Activated naive CD8-positive, alpha-beta T cell treated with anti-CD3 and anti-CD28 coated beads, Interleukin-2, amount 10 ng/mL, durations not matched to agents 7 days and 5 days (primary cell): ENCODE data around the gene KDM4C. TPM values are rescaled to one million over a fixed set of nuclear protein-coding genes. Genes with fewer than 3 reads are reported as not detected.

Source experiments
- ATAC-seq: fragments of 150-1000 bp; cut with Tn5 transposase; one replicate; pipeline ENCODE4 v1.10.0; 2021; ENCODE audit warnings: low read depth, moderate library complexity
- POLR2A ChIA-PET: fragments of 350-600 bp; sonication (Branson Sonifier 250); formaldehyde crosslinking; loops from one replicate; lab custom pipeline; 2021; ENCODE audit warnings: antibody characterized with exemption; lab: Charles Lee
- DNase-seq: peaks from one replicate; pipeline ENCODE4 v3.0.0; 2021
- H3K27ac Mint-ChIP-seq: one replicate; pipeline ENCODE4 v1.8.0; 2022; ENCODE audit warnings: mild to moderate bottlenecking, mixed read lengths
- H3K27me3 Mint-ChIP-seq: one replicate; pipeline ENCODE4 v1.8.0; 2022; ENCODE audit warnings: mild to moderate bottlenecking, moderate library complexity, mixed read lengths
- H3K36me3 Mint-ChIP-seq: one replicate; pipeline ENCODE4 v1.8.0; 2021; ENCODE audit warnings: mild to moderate bottlenecking, mixed read lengths
- H3K4me1 Mint-ChIP-seq: one replicate; pipeline ENCODE4 v1.8.0; 2021; ENCODE audit warnings: mixed read lengths
- H3K4me3 Mint-ChIP-seq: one replicate; pipeline ENCODE4 v1.8.0; 2022; ENCODE audit warnings: mild to moderate bottlenecking, moderate library complexity, mixed read lengths
- H3K9me3 Mint-ChIP-seq: one replicate; pipeline ENCODE4 v1.8.0; 2021; ENCODE audit warnings: mixed read lengths
- total RNA-seq, 2 experiments: library from RNA; stranded (reverse); gene quantifications; one replicate each; pipeline ENCODE4 v1.2.3, GENCODE V29; 2021

Gene KDM4C
- total RNA-seq, 2 experiments from 2014 or later = 75.2 to 77.1 TPM

- POLR2A ChIA-PET = no interaction called here
Observed at GRCh38 chr9:6909181-6909580, 151.4 kb downstream of the KDM4C start.

GRCh38 chr9:6910032-6910431 is 152.3 kb downstream of the KDM4C start:
- H3K4me1 Mint-ChIP-seq = peaks cover 9% of the 10 kb centered on the region
- no peak overlapping the region for H3K4me3 Mint-ChIP-seq
- no peaks in the 10 kb centered on the region for H3K9me3 Mint-ChIP-seq
- ATAC-seq (no peak), DNase-seq (no peak)
- POLR2A ChIA-PET = no interaction called here
- peaks cover 5% of the 10 kb centered on the region for H3K36me3 Mint-ChIP-seq
- no peaks in the 10 kb centered on the region for H3K27me3 Mint-ChIP-seq
- H3K27ac Mint-ChIP-seq = no peak overlapping the region

More at GRCh38 chr9:6909181-6909580, 151.4 kb downstream of the KDM4C start:
- Mint-ChIP-seq H3K4me3 (no peak overlapping the region), H3K9me3 (no peaks in the 10 kb centered on the region), H3K36me3 (peaks cover 7% of the 10 kb centered on the region), H3K4me1 (peaks cover 9% of the 10 kb centered on the region), H3K27me3 (no peaks in the 10 kb centered on the region), H3K27ac (no peak overlapping the region)
- DNase-seq = no peak
- no peak for ATAC-seq

- no peak for DNase-seq
- ATAC-seq = no peak
- no peak overlapping the region for H3K27ac Mint-ChIP-seq
- no peaks in the 10 kb centered on the region for H3K27me3 Mint-ChIP-seq
- H3K4me1 Mint-ChIP-seq = peaks cover 9% of the 10 kb centered on the region
- peaks cover 5% of the 10 kb centered on the region for H3K36me3 Mint-ChIP-seq
- POLR2A ChIA-PET = no interaction called here
- no peaks in the 10 kb centered on the region for H3K9me3 Mint-ChIP-seq
- no peak overlapping the region for H3K4me3 Mint-ChIP-seq
Observed at GRCh38 chr9:6910497-6910896, 152.7 kb downstream of the KDM4C start.

GRCh38 chr9:6911901-6912638 is 154.3 kb downstream of the KDM4C start:
- ATAC-seq = no peak
- H3K9me3 Mint-ChIP-seq = no peaks in the 10 kb centered on the region
- POLR2A ChIA-PET = no interaction called here
- DNase-seq = no peak
- H3K4me1 Mint-ChIP-seq = peaks cover 15% of the 10 kb centered on the region
- no peak overlapping the region for H3K27ac Mint-ChIP-seq
- no peaks in the 10 kb centered on the region for H3K27me3 Mint-ChIP-seq
- no peak overlapping the region for H3K4me3 Mint-ChIP-seq
- peaks cover 10% of the 10 kb centered on the region for H3K36me3 Mint-ChIP-seq

GRCh38 chr9:6915635-6916034 is 157.9 kb downstream of the KDM4C start:
- Mint-ChIP-seq H3K4me3 (no peak overlapping the region), H3K36me3 (peaks cover 30% of the 10 kb centered on the region), H3K27me3 (no peaks in the 10 kb centered on the region), H3K9me3 (peaks cover 7% of the 10 kb centered on the region), H3K27ac (no peak overlapping the region), H3K4me1 (peaks cover 23% of the 10 kb centered on the region)
- ATAC-seq (no peak), DNase-seq (no peak)
- POLR2A ChIA-PET = no interaction called here

GRCh38 chr9:6917162-6917561 is 159.4 kb downstream of the KDM4C start:
- peaks cover 7% of the 10 kb centered on the region for H3K9me3 Mint-ChIP-seq
- H3K4me1 Mint-ChIP-seq = peaks cover 23% of the 10 kb centered on the region
- POLR2A ChIA-PET = no interaction called here
- no peaks in the 10 kb centered on the region for H3K27me3 Mint-ChIP-seq
- DNase-seq = no peak
- H3K4me3 Mint-ChIP-seq = no peak overlapping the region
- H3K36me3 Mint-ChIP-seq = peaks cover 41% of the 10 kb centered on the region
- ATAC-seq = no peak
- H3K27ac Mint-ChIP-seq = no peak overlapping the region

GRCh38 chr9:6920041-6920440 is 162.3 kb downstream of the KDM4C start:
- Mint-ChIP-seq H3K27ac (no peak overlapping the region), H3K27me3 (no peaks in the 10 kb centered on the region)

GRCh38 chr9:6921315-6921714 is 163.5 kb downstream of the KDM4C start:
- Mint-ChIP-seq H3K9me3 (peaks cover 7% of the 10 kb centered on the region), H3K4me3 (no peak overlapping the region), H3K4me1 (peaks cover 23% of the 10 kb centered on the region), H3K36me3 (peaks cover 44% of the 10 kb centered on the region), H3K27ac (no peak overlapping the region), H3K27me3 (no peaks in the 10 kb centered on the region)
- ATAC-seq = no peak
- POLR2A ChIA-PET = no interaction called here
- DNase-seq = no peak

More at GRCh38 chr9:6920041-6920440, 162.3 kb downstream of the KDM4C start:
- Mint-ChIP-seq H3K9me3 (peaks cover 7% of the 10 kb centered on the region), H3K4me3 (no peak overlapping the region), H3K4me1 (peaks cover 26% of the 10 kb centered on the region), H3K36me3 (peaks cover 48% of the 10 kb centered on the region)
- no peak for ATAC-seq
- POLR2A ChIA-PET = no interaction called here
- DNase-seq = no peak

GRCh38 chr9:6922124-6922676 is 164.4 kb downstream of the KDM4C start:
- Mint-ChIP-seq H3K9me3 (peaks cover 7% of the 10 kb centered on the region), H3K4me1 (peaks cover 19% of the 10 kb centered on the region), H3K4me3 (no peak overlapping the region), H3K27me3 (no peaks in the 10 kb centered on the region), H3K27ac (no peak overlapping the region), H3K36me3 (peaks cover 39% of the 10 kb centered on the region)
- POLR2A ChIA-PET = no interaction called here
- DNase-seq (no peak), ATAC-seq (no peak)

GRCh38 chr9:6922680-6923079 is 164.9 kb downstream of the KDM4C start:
- Mint-ChIP-seq H3K4me1 (peaks cover 16% of the 10 kb centered on the region), H3K36me3 (peaks cover 34% of the 10 kb centered on the region)
- DNase-seq = no peak

GRCh38 chr9:6923086-6923485 is 165.3 kb downstream of the KDM4C start:
- DNase-seq (no peak), ATAC-seq (no peak)
- Mint-ChIP-seq H3K27ac (no peak overlapping the region), H3K9me3 (peaks cover 2% of the 10 kb centered on the region), H3K27me3 (no peaks in the 10 kb centered on the region), H3K4me3 (no peak overlapping the region), H3K36me3 (peaks cover 34% of the 10 kb centered on the region), H3K4me1 (peaks cover 16% of the 10 kb centered on the region)
- POLR2A ChIA-PET = no interaction called here

More at GRCh38 chr9:6922680-6923079, 164.9 kb downstream of the KDM4C start:
- ATAC-seq = no peak
- Mint-ChIP-seq H3K27ac (no peak overlapping the region), H3K9me3 (peaks cover 4% of the 10 kb centered on the region), H3K4me3 (no peak overlapping the region), H3K27me3 (no peaks in the 10 kb centered on the region)
- POLR2A ChIA-PET = no interaction called here

GRCh38 chr9:6924149-6924548 is 166.4 kb downstream of the KDM4C start:
- Mint-ChIP-seq H3K9me3 (no peaks in the 10 kb centered on the region), H3K4me3 (no peak overlapping the region), H3K27ac (no peak overlapping the region), H3K27me3 (no peaks in the 10 kb centered on the region), H3K36me3 (peaks cover 36% of the 10 kb centered on the region), H3K4me1 (peaks cover 18% of the 10 kb centered on the region)
- POLR2A ChIA-PET = no interaction called here
- DNase-seq (no peak), ATAC-seq (no peak)

- Mint-ChIP-seq H3K27me3 (no peaks in the 10 kb centered on the region), H3K27ac (no peak overlapping the region), H3K9me3 (no peaks in the 10 kb centered on the region), H3K4me3 (no peak overlapping the region), H3K36me3 (peaks cover 32% of the 10 kb centered on the region), H3K4me1 (peaks cover 18% of the 10 kb centered on the region)
- POLR2A ChIA-PET = no interaction called here
- ATAC-seq = no peak
- DNase-seq = no peak
Observed at GRCh38 chr9:6924988-6925563, 167.3 kb downstream of the KDM4C start.

GRCh38 chr9:6925836-6926235 is 168.1 kb downstream of the KDM4C start:
- peaks cover 30% of the 10 kb centered on the region for H3K36me3 Mint-ChIP-seq
- no peak for ATAC-seq
- POLR2A ChIA-PET = no interaction called here
- H3K27me3 Mint-ChIP-seq = no peaks in the 10 kb centered on the region
- no peak overlapping the region for H3K4me3 Mint-ChIP-seq
- peaks cover 15% of the 10 kb centered on the region for H3K4me1 Mint-ChIP-seq
- H3K9me3 Mint-ChIP-seq = no peaks in the 10 kb centered on the region
- DNase-seq = no peak
- H3K27ac Mint-ChIP-seq = no peak overlapping the region
